Prostate gland (tissue), 2 donors: ENCODE measurements around the gene RHBDL2.

ENCODE experiments used
- POLR2A ChIP-seq: fragments of 450-650 bp; IDR thresholded peaks from one replicate; pipeline ENCODE4 v1.6.1; 2016; ENCODE audit warnings: antibody characterized with exemption, mild to moderate bottlenecking
- TF ChIP-seq, protein P1 (sequence below), 4 experiments: fragments of 200-600 bp in 2 of 4; fragments of 450-650 bp in 2 of 4; sonication (generic) in 2 of 4; IDR thresholded peaks; 1 replicate in 3 of 4; 2 replicates in 1 of 4; pipeline ENCODE4 v1.5.1; 2016 to 2019; ENCODE audit warnings: antibody characterized with exemption in 4 of 4, mild to moderate bottlenecking in 2 of 4, moderate library complexity in 2 of 4

DNA sequence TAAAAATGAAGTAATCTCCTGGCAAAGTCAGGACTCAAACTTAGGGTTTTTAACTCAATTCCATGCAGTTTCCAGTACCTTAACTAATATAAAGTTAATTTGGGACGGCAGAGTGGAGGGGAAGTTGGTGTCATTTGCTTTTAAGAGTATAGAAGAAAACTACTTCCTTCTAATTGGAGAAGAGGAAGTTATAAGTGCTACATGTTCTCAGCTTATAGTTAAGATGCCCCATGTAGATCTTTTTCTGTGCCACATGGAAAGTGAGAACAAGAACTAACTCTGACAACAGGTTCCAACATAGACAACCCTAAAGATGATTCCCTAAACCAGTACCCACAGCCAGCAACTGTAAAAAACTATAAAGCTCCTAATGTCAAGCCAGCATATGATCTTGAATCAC is 93.6 kb downstream of the RHBDL2 start:
- TF ChIP-seq POLR2A = no peak
- TF ChIP-seq, protein P1, sequence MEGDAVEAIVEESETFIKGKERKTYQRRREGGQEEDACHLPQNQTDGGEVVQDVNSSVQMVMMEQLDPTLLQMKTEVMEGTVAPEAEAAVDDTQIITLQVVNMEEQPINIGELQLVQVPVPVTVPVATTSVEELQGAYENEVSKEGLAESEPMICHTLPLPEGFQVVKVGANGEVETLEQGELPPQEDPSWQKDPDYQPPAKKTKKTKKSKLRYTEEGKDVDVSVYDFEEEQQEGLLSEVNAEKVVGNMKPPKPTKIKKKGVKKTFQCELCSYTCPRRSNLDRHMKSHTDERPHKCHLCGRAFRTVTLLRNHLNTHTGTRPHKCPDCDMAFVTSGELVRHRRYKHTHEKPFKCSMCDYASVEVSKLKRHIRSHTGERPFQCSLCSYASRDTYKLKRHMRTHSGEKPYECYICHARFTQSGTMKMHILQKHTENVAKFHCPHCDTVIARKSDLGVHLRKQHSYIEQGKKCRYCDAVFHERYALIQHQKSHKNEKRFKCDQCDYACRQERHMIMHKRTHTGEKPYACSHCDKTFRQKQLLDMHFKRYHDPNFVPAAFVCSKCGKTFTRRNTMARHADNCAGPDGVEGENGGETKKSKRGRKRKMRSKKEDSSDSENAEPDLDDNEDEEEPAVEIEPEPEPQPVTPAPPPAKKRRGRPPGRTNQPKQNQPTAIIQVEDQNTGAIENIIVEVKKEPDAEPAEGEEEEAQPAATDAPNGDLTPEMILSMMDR (IDR thresholded peaks at IDR 0.05) = no peak
